Effector memory CD8-positive, alpha-beta T cell (primary cell): Measurements from ENCODE around the gene HMGCS2.

Experiments used
- ATAC-seq: fragments of 150-1000 bp; cut with Tn5 transposase; replicated peaks from 2 replicates; pipeline ENCODE4 v1.10.0; 2021; ENCODE audit warnings: mild to moderate bottlenecking, moderate library complexity
- DNase-seq, 3 experiments: peaks; one replicate each; pipeline ENCODE4 v3.0.0; 2021
- H3K27ac Mint-ChIP-seq, 2 donors: one replicate each; pipeline ENCODE4 v1.8.0; 2022; ENCODE audit warnings: mild to moderate bottlenecking in 2 of 2, mixed read lengths in 2 of 2, moderate library complexity in 2 of 2
- H3K27me3 Mint-ChIP-seq, 2 donors: one replicate each; pipeline ENCODE4 v1.8.0; 2022; ENCODE audit warnings: mixed read lengths in 2 of 2
- H3K36me3 Mint-ChIP-seq: one replicate; pipeline ENCODE4 v1.8.0; 2022; ENCODE audit warnings: mild to moderate bottlenecking, moderate library complexity, mixed read lengths; ENCODE audit not compliant: insufficient read depth
- H3K4me1 Mint-ChIP-seq, 2 donors: one replicate each; pipeline ENCODE4 v1.8.0; 2022; ENCODE audit warnings: low read depth in 2 of 2, mixed read lengths in 2 of 2
- H3K4me3 Mint-ChIP-seq, 2 donors: one replicate each; pipeline ENCODE4 v1.8.0; 2022; ENCODE audit warnings: mild to moderate bottlenecking in 2 of 2, mixed read lengths in 2 of 2, moderate library complexity in 2 of 2
- H3K9me3 Mint-ChIP-seq, 2 donors: one replicate each; pipeline ENCODE4 v1.8.0; 2022; ENCODE audit warnings: mixed read lengths in 2 of 2

The HMGCS2 gene

GRCh38 chr1:119783354-119784185, 14.9 kb upstream of the HMGCS2 start:
- no peak for DNase-seq
- peaks cover 5 to 34% of the 10 kb centered on the region in 2 donors for H3K27me3 Mint-ChIP-seq
- no peak overlapping the region for H3K27ac Mint-ChIP-seq

GRCh38 chr1:119782631-119783325, 14.1 kb upstream of the HMGCS2 start:
- no peak overlapping the region for H3K27ac Mint-ChIP-seq
- H3K27me3 Mint-ChIP-seq = peaks cover 5 to 34% of the 10 kb centered on the region in 2 donors
- no peak overlapping the region for H3K4me3 Mint-ChIP-seq
- DNase-seq = no peak
- ATAC-seq = no peak
- peaks cover 0 to 2% of the 10 kb centered on the region in 2 donors for H3K4me1 Mint-ChIP-seq
- peaks cover under 1% of the 10 kb centered on the region for H3K36me3 Mint-ChIP-seq
- H3K9me3 Mint-ChIP-seq = no peaks in the 10 kb centered on the region

More at GRCh38 chr1:119783354-119784185, 14.9 kb upstream of the HMGCS2 start:
- ATAC-seq = no peak
- Mint-ChIP-seq H3K4me3 (no peak overlapping the region), H3K36me3 (no peaks in the 10 kb centered on the region), H3K4me1 (peaks cover 0 to 2% of the 10 kb centered on the region in 2 donors), H3K9me3 (no peaks in the 10 kb centered on the region)

GRCh38 chr1:119781434-119782210, 12.9 kb upstream of the HMGCS2 start:
- no peaks in the 10 kb centered on the region for H3K9me3 Mint-ChIP-seq
- no peak overlapping the region for H3K27ac Mint-ChIP-seq
- H3K36me3 Mint-ChIP-seq = peaks cover 3% of the 10 kb centered on the region
- no peak for DNase-seq
- H3K4me1 Mint-ChIP-seq = peaks cover 0 to 2% of the 10 kb centered on the region in 2 donors
- H3K4me3 Mint-ChIP-seq = no peak overlapping the region
- no peak for ATAC-seq
- H3K27me3 Mint-ChIP-seq = peaks cover 5 to 34% of the 10 kb centered on the region in 2 donors

GRCh38 chr1:119779869-119780356, 11.2 kb upstream of the HMGCS2 start:
- peaks cover 5 to 33% of the 10 kb centered on the region in 2 donors for H3K27me3 Mint-ChIP-seq
- H3K9me3 Mint-ChIP-seq = no peaks in the 10 kb centered on the region
- no peak overlapping the region for H3K4me3 Mint-ChIP-seq
- H3K27ac Mint-ChIP-seq = no peak overlapping the region
- DNase-seq = no peak
- peaks cover 3% of the 10 kb centered on the region for H3K36me3 Mint-ChIP-seq
- peaks cover 0 to 2% of the 10 kb centered on the region in 2 donors for H3K4me1 Mint-ChIP-seq
- no peak for ATAC-seq

- Mint-ChIP-seq H3K36me3 (peaks cover 3% of the 10 kb centered on the region), H3K4me1 (peaks cover 0 to 2% of the 10 kb centered on the region in 2 donors), H3K4me3 (no peak overlapping the region), H3K9me3 (no peaks in the 10 kb centered on the region), H3K27me3 (peaks cover 5 to 33% of the 10 kb centered on the region in 2 donors), H3K27ac (no peak overlapping the region)
- no peak for DNase-seq
- ATAC-seq = no peak
Observed at GRCh38 chr1:119778886-119779560, 10.3 kb upstream of the HMGCS2 start.

GRCh38 chr1:119778359-119778758, 9.7 kb upstream of the HMGCS2 start:
- ATAC-seq = no peak
- Mint-ChIP-seq H3K4me1 (peaks cover 0 to 2% of the 10 kb centered on the region in 2 donors), H3K27ac (no peak overlapping the region), H3K27me3 (peaks cover 10 to 39% of the 10 kb centered on the region in 2 donors), H3K4me3 (no peak overlapping the region), H3K36me3 (peaks cover 3% of the 10 kb centered on the region), H3K9me3 (no peaks in the 10 kb centered on the region)
- no peak for DNase-seq

GRCh38 chr1:119774746-119775490, 6.2 kb upstream of the HMGCS2 start:
- Mint-ChIP-seq H3K9me3 (no peaks in the 10 kb centered on the region), H3K27ac (no peak overlapping the region), H3K27me3 (peaks cover 7 to 25% of the 10 kb centered on the region in 2 donors), H3K4me3 (no peak overlapping the region), H3K4me1 (no peaks in the 10 kb centered on the region), H3K36me3 (peaks cover 3% of the 10 kb centered on the region)
- ATAC-seq (no peak), DNase-seq (no peak)

- Mint-ChIP-seq H3K4me1 (no peaks in the 10 kb centered on the region), H3K27ac (no peak overlapping the region), H3K4me3 (no peak overlapping the region), H3K36me3 (peaks cover 3% of the 10 kb centered on the region), H3K9me3 (no peaks in the 10 kb centered on the region), H3K27me3 (peaks cover 6 to 22% of the 10 kb centered on the region in 2 donors)
- ATAC-seq (no peak), DNase-seq (no peak)
Observed at GRCh38 chr1:119773711-119774241, 5.1 kb upstream of the HMGCS2 start.

GRCh38 chr1:119772298-119772697, 3.6 kb upstream of the HMGCS2 start:
- Mint-ChIP-seq H3K4me3 (no peak overlapping the region), H3K27ac (no peak overlapping the region), H3K27me3 (peaks cover 9 to 26% of the 10 kb centered on the region in 2 donors), H3K36me3 (no peaks in the 10 kb centered on the region), H3K4me1 (no peaks in the 10 kb centered on the region), H3K9me3 (no peaks in the 10 kb centered on the region)
- ATAC-seq = no peak
- no peak for DNase-seq

GRCh38 chr1:119771770-119772169, 3.1 kb upstream of the HMGCS2 start:
- Mint-ChIP-seq H3K9me3 (no peaks in the 10 kb centered on the region), H3K27me3 (peaks cover 15 to 31% of the 10 kb centered on the region in 2 donors), H3K4me3 (no peak overlapping the region), H3K36me3 (no peaks in the 10 kb centered on the region), H3K27ac (no peak overlapping the region), H3K4me1 (no peaks in the 10 kb centered on the region)
- no peak for ATAC-seq
- DNase-seq = no peak

GRCh38 chr1:119771016-119771415, 2.3 kb upstream of the HMGCS2 start:
- no peak for ATAC-seq
- no peaks in the 10 kb centered on the region for H3K4me1 Mint-ChIP-seq
- H3K9me3 Mint-ChIP-seq = no peaks in the 10 kb centered on the region
- H3K4me3 Mint-ChIP-seq = no peak overlapping the region
- no peak overlapping the region for H3K27ac Mint-ChIP-seq
- peaks cover 15 to 33% of the 10 kb centered on the region in 2 donors for H3K27me3 Mint-ChIP-seq
- H3K36me3 Mint-ChIP-seq = no peaks in the 10 kb centered on the region
- no peak for DNase-seq

GRCh38 chr1:119767486-119767885, 1.2 kb downstream of the HMGCS2 start:
- DNase-seq (no peak), ATAC-seq (no peak)
- Mint-ChIP-seq H3K4me3 (no peak overlapping the region), H3K27me3 (peaks cover 15 to 30% of the 10 kb centered on the region in 2 donors), H3K36me3 (no peaks in the 10 kb centered on the region), H3K4me1 (no peaks in the 10 kb centered on the region), H3K27ac (no peak overlapping the region), H3K9me3 (no peaks in the 10 kb centered on the region)
